ENCODE results near the gene TMEM229B.

The TMEM229B gene

GRCh38 chr14:67503331-67503730 is 14.8 kb upstream of the TMEM229B start:
- Mint-ChIP-seq H3K27ac (no peak overlapping the region), H3K36me3 (peaks cover 13% of the 10 kb centered on the region), H3K27me3 (no peaks in the 10 kb centered on the region)

GRCh38 chr14:67502867-67503266 is 14.3 kb upstream of the TMEM229B start:
- Mint-ChIP-seq H3K4me1 (peaks cover 5% of the 10 kb centered on the region), H3K4me3 (no peak overlapping the region), H3K27me3 (no peaks in the 10 kb centered on the region), H3K36me3 (peaks cover 18% of the 10 kb centered on the region), H3K27ac (no peak overlapping the region), H3K9me3 (peaks cover 2% of the 10 kb centered on the region)
- ATAC-seq = no peak

More at GRCh38 chr14:67503331-67503730, 14.8 kb upstream of the TMEM229B start:
- no peak for ATAC-seq
- peaks cover under 1% of the 10 kb centered on the region for H3K4me1 Mint-ChIP-seq
- no peaks in the 10 kb centered on the region for H3K9me3 Mint-ChIP-seq
- no peak overlapping the region for H3K4me3 Mint-ChIP-seq

- Mint-ChIP-seq H3K27me3 (no peaks in the 10 kb centered on the region), H3K4me3 (no peak overlapping the region), H3K27ac (no peak overlapping the region), H3K36me3 (peaks cover 16% of the 10 kb centered on the region), H3K4me1 (peaks cover 6% of the 10 kb centered on the region), H3K9me3 (peaks cover 2% of the 10 kb centered on the region)
- no peak for ATAC-seq
Measured at GRCh38 chr14:67501670-67502069, 13.1 kb upstream of the TMEM229B start.

- no peak for ATAC-seq
- Mint-ChIP-seq H3K4me1 (peaks cover 6% of the 10 kb centered on the region), H3K27me3 (no peaks in the 10 kb centered on the region), H3K9me3 (peaks cover 2% of the 10 kb centered on the region), H3K27ac (no peak overlapping the region), H3K4me3 (no peak overlapping the region), H3K36me3 (peaks cover 13% of the 10 kb centered on the region)
Measured at GRCh38 chr14:67500981-67501380, 12.5 kb upstream of the TMEM229B start.

GRCh38 chr14:67497716-67498115 is 9.2 kb upstream of the TMEM229B start:
- no peak for ATAC-seq
- peaks cover 6% of the 10 kb centered on the region for H3K36me3 Mint-ChIP-seq
- no peak overlapping the region for H3K4me3 Mint-ChIP-seq
- H3K27ac Mint-ChIP-seq = no peak overlapping the region
- peaks cover 13% of the 10 kb centered on the region for H3K4me1 Mint-ChIP-seq
- H3K9me3 Mint-ChIP-seq = peaks cover 8% of the 10 kb centered on the region
- no peaks in the 10 kb centered on the region for H3K27me3 Mint-ChIP-seq

- H3K27ac Mint-ChIP-seq = no peak overlapping the region
- no peaks in the 10 kb centered on the region for H3K27me3 Mint-ChIP-seq
- H3K9me3 Mint-ChIP-seq = peaks cover 8% of the 10 kb centered on the region
Measured at GRCh38 chr14:67497216-67497615, 8.7 kb upstream of the TMEM229B start.

GRCh38 chr14:67495827-67496226 is 7.3 kb upstream of the TMEM229B start:
- Mint-ChIP-seq H3K9me3 (peaks cover 8% of the 10 kb centered on the region), H3K4me3 (no peak overlapping the region), H3K36me3 (peaks cover 6% of the 10 kb centered on the region), H3K27me3 (no peaks in the 10 kb centered on the region), H3K4me1 (peaks cover 32% of the 10 kb centered on the region), H3K27ac (no peak overlapping the region)
- ATAC-seq = no peak

More at GRCh38 chr14:67497216-67497615, 8.7 kb upstream of the TMEM229B start:
- H3K4me3 Mint-ChIP-seq = no peak overlapping the region
- peaks cover 6% of the 10 kb centered on the region for H3K36me3 Mint-ChIP-seq
- ATAC-seq = no peak
- peaks cover 18% of the 10 kb centered on the region for H3K4me1 Mint-ChIP-seq

GRCh38 chr14:67493092-67493717 is 4.7 kb upstream of the TMEM229B start:
- Mint-ChIP-seq H3K27me3 (no peaks in the 10 kb centered on the region), H3K9me3 (peaks cover 8% of the 10 kb centered on the region), H3K4me1 (peaks cover 57% of the 10 kb centered on the region), H3K27ac (peak overlapping the region; percentile 85), H3K36me3 (peaks cover 4% of the 10 kb centered on the region), H3K4me3 (no peak overlapping the region)
- ATAC-seq = peak; percentile 47

GRCh38 chr14:67492538-67492937 is 4.0 kb upstream of the TMEM229B start:
- Mint-ChIP-seq H3K27me3 (no peaks in the 10 kb centered on the region), H3K4me1 (peaks cover 59% of the 10 kb centered on the region), H3K9me3 (peaks cover 5% of the 10 kb centered on the region), H3K4me3 (no peak overlapping the region), H3K36me3 (no peaks in the 10 kb centered on the region), H3K27ac (peak overlapping the region; percentile 85)
- ATAC-seq = no peak

GRCh38 chr14:67491741-67492507 is 3.4 kb upstream of the TMEM229B start:
- peaks cover under 1% of the 10 kb centered on the region for H3K36me3 Mint-ChIP-seq
- H3K9me3 Mint-ChIP-seq = peaks cover 5% of the 10 kb centered on the region
- H3K4me3 Mint-ChIP-seq = no peak overlapping the region
- no peaks in the 10 kb centered on the region for H3K27me3 Mint-ChIP-seq
- no peak for ATAC-seq
- H3K4me1 Mint-ChIP-seq = peaks cover 65% of the 10 kb centered on the region
- H3K27ac Mint-ChIP-seq = peak overlapping the region; percentile 85

- H3K9me3 Mint-ChIP-seq = peaks cover 5% of the 10 kb centered on the region
- H3K4me3 Mint-ChIP-seq = no peak overlapping the region
- no peak for ATAC-seq
- H3K36me3 Mint-ChIP-seq = peaks cover 6% of the 10 kb centered on the region
- no peaks in the 10 kb centered on the region for H3K27me3 Mint-ChIP-seq
- H3K27ac Mint-ChIP-seq = peak overlapping the region; percentile 85
- peaks cover 69% of the 10 kb centered on the region for H3K4me1 Mint-ChIP-seq
Measured at GRCh38 chr14:67491285-67491684, 2.8 kb upstream of the TMEM229B start.

GRCh38 chr14:67490196-67490595 is 1.7 kb upstream of the TMEM229B start:
- Mint-ChIP-seq H3K27me3 (no peaks in the 10 kb centered on the region), H3K4me3 (no peak overlapping the region), H3K36me3 (peaks cover 6% of the 10 kb centered on the region), H3K27ac (peak overlapping the region; percentile 85), H3K4me1 (peaks cover 77% of the 10 kb centered on the region), H3K9me3 (peaks cover 3% of the 10 kb centered on the region)
- ATAC-seq = no peak

GRCh38 chr14:67487332-67487731 is 1.2 kb downstream of the TMEM229B start:
- Mint-ChIP-seq H3K36me3 (peaks cover 6% of the 10 kb centered on the region), H3K27me3 (no peaks in the 10 kb centered on the region), H3K9me3 (no peaks in the 10 kb centered on the region), H3K27ac (peak overlapping the region; percentile 85), H3K4me1 (peaks cover 67% of the 10 kb centered on the region), H3K4me3 (no peak overlapping the region)
- no peak for ATAC-seq

GRCh38 chr14:67486890-67487289 is 1.6 kb downstream of the TMEM229B start:
- H3K36me3 Mint-ChIP-seq = peaks cover 6% of the 10 kb centered on the region
- H3K4me1 Mint-ChIP-seq = peaks cover 62% of the 10 kb centered on the region
- peak overlapping the region; percentile 85 for H3K27ac Mint-ChIP-seq
- H3K9me3 Mint-ChIP-seq = no peaks in the 10 kb centered on the region
- ATAC-seq = no peak
- no peak overlapping the region for H3K4me3 Mint-ChIP-seq
- H3K27me3 Mint-ChIP-seq = no peaks in the 10 kb centered on the region

GRCh38 chr14:67485501-67486095 is 2.9 kb downstream of the TMEM229B start:
- peaks cover 6% of the 10 kb centered on the region for H3K36me3 Mint-ChIP-seq
- peaks cover 56% of the 10 kb centered on the region for H3K4me1 Mint-ChIP-seq
- no peaks in the 10 kb centered on the region for H3K9me3 Mint-ChIP-seq
- no peak for ATAC-seq
- H3K27me3 Mint-ChIP-seq = no peaks in the 10 kb centered on the region
- H3K4me3 Mint-ChIP-seq = no peak overlapping the region
- no peak overlapping the region for H3K27ac Mint-ChIP-seq
